K562 (cell line): ENCODE data around the gene TAF1B. TPM values are rescaled to one million over a fixed set of nuclear protein-coding genes. Genes with fewer than 3 reads are reported as not detected.

ENCODE experiments used
- ATAC-seq: fragments of 200-7000 bp; cut with Tn5 transposase; 3 replicates; pipeline ENCODE4 v1.9.1; 2020; ENCODE audit warnings: moderate library complexity
- BruUV-seq: library from RNA; stranded (reverse); fragments of 400-500 nt; replicated peaks from 2 replicates; lab custom pipeline; 2021; lab: Mats Ljungman, UMichigan
- CTCF ChIA-PET: fragments of 300-600 bp; formaldehyde crosslinking; extraction: SDS; loops from one replicate; lab custom pipeline; 2021; ENCODE audit warnings: low intra/inter-chr PET ratio; lab: Yijun Ruan, JAX
- POLR2A ChIA-PET: fragments of 300-600, 350-650 bp; sonication (Branson Sonifier 250); formaldehyde crosslinking; extraction: SDS; loops from one replicate; lab custom pipeline; 2021; ENCODE audit warnings: antibody characterized with exemption, inconsistent platforms; lab: Yijun Ruan, JAX
- DNase-seq, 4 experiments: peaks; one replicate each; pipeline versions ENCODE4 v3.0.0 to v3.0.0-alpha.2; 2011 to 2018; ENCODE audit warnings: low spot score in 3 of 4, mixed read lengths in 3 of 4; ENCODE audit errors: extremely low read depth in 1 of 4
- FAIRE-seq: peaks from 2 replicates; lab custom pipeline; 2011; peaks lifted over from hg19 to GRCh38; lab: Jason Lieb, UNC
- H2AFZ ChIP-seq: 2 replicates; pipeline ENCODE4 v1.6.0; 2011; ENCODE audit warnings: low read depth, low read length, control low read depth, inconsistent platforms
- H3K27ac ChIP-seq: fragments of 200-600 bp; 3 replicates; pipeline ENCODE4 v1.8.0; 2011; ENCODE audit warnings: low read depth, mild to moderate bottlenecking, control low read depth, inconsistent platforms, low read length, moderate library complexity, mixed read lengths; ENCODE audit errors: extremely low read depth
- H3K27me3 ChIP-seq, 2 experiments: fragments of 300-600 bp in 1 of 2; 2 replicates in 1 of 2; 3 replicates in 1 of 2; pipeline versions ENCODE4 v1.6.0 to v1.8.0; 2011; ENCODE audit warnings: inconsistent platforms in 2 of 2, low read length in 2 of 2, mild to moderate bottlenecking in 1 of 2, mixed read lengths in 1 of 2, moderate library complexity in 1 of 2; ENCODE audit not compliant: control insufficient read depth in 2 of 2, insufficient read depth in 2 of 2
- H3K36me3 ChIP-seq: fragments of 300-600 bp; 3 replicates; pipeline ENCODE4 v1.8.0; 2011; ENCODE audit warnings: mild to moderate bottlenecking, low read length, inconsistent platforms; ENCODE audit not compliant: control insufficient read depth, insufficient read depth
- H3K4me1 ChIP-seq, 2 experiments: fragments of 200-600 bp in 1 of 2; replicated peaks in 1 of 2; 2 replicates in 1 of 2; 3 replicates in 1 of 2; pipeline versions ENCODE4 v1.5.1 to v1.8.0; 2011; ENCODE audit warnings: inconsistent platforms in 2 of 2, low read length in 2 of 2, mild to moderate bottlenecking in 1 of 2, mixed read lengths in 1 of 2, moderate library complexity in 1 of 2; ENCODE audit not compliant: control insufficient read depth in 2 of 2, insufficient read depth in 2 of 2
- H3K4me2 ChIP-seq: 2 replicates; pipeline ENCODE4 v1.6.1; 2011; ENCODE audit warnings: low read length, control low read depth, inconsistent platforms, mixed read lengths; ENCODE audit not compliant: insufficient read depth
- H3K4me3 ChIP-seq: fragments of 200-600 bp; sonication (generic), shearing (Covaris generic); 2 replicates; pipeline ENCODE4 v1.5.1; 2016; ENCODE audit warnings: control low read depth, inconsistent platforms
- H3K79me2 ChIP-seq: fragments of 200-600 bp; 3 replicates; pipeline ENCODE4 v1.8.0; 2011; ENCODE audit warnings: low read length, inconsistent platforms; ENCODE audit not compliant: control insufficient read depth, insufficient read depth
- H3K9ac ChIP-seq, 2 experiments: 2 replicates each; pipeline versions ENCODE4 v1.6.0 to v1.6.1; 2011; ENCODE audit warnings: low read depth in 2 of 2, low read length in 2 of 2, control low read depth in 1 of 2, inconsistent platforms in 1 of 2, mild to moderate bottlenecking in 1 of 2, mixed read lengths in 1 of 2; ENCODE audit not compliant: insufficient read depth in 1 of 2
- H3K9me1 ChIP-seq: one replicate; pipeline ENCODE4 v1.6.0; 2011; ENCODE audit warnings: inconsistent platforms, mild to moderate bottlenecking, low read length, moderate library complexity; ENCODE audit not compliant: control insufficient read depth, insufficient read depth
- H3K9me3 ChIP-seq: replicated peaks from 2 replicates; pipeline ENCODE4 v1.5.1; 2011; ENCODE audit warnings: low read depth, low read length, inconsistent platforms; ENCODE audit not compliant: control insufficient read depth, insufficient read depth
- H4K20me1 ChIP-seq: replicated peaks from 2 replicates; pipeline ENCODE4 v1.6.1; 2011; ENCODE audit warnings: low read length, inconsistent platforms, mixed read lengths; ENCODE audit not compliant: control insufficient read depth, insufficient read depth
- ARID3A ChIP-seq: IDR thresholded peaks from 2 replicates; pipeline ENCODE4 v1.6.1; 2012; ENCODE audit warnings: low read depth, low read length, improper control_type of control experiment, borderline replicate concordance
- BACH1 ChIP-seq: fragments of 200-800 bp; sonication (Bioruptor generic); IDR thresholded peaks from 2 replicates; pipeline ENCODE4 v1.6.1; 2016; ENCODE audit warnings: missing genetic modification characterization, missing compliant biosample characterization
- KLF10 ChIP-seq: fragments of 250-450 bp; sonication (Bioruptor Pico); IDR thresholded peaks from 2 replicates; pipeline ENCODE4 v1.6.1; 2021; ENCODE audit warnings: matching md5 sums
- MEIS2 ChIP-seq: fragments of 450-650 bp; IDR thresholded peaks from 2 replicates; pipeline ENCODE4 v1.6.1; 2014; ENCODE audit warnings: mild to moderate bottlenecking; ENCODE audit not compliant: partially characterized antibody
- RREB1 ChIP-seq: fragments of 250-450 bp; sonication (Bioruptor Pico); IDR thresholded peaks from 2 replicates; pipeline ENCODE4 v1.4.0; 2020
- SIN3A ChIP-seq, 2 experiments: fragments of 150-350 bp in 1 of 2; IDR thresholded peaks; 2 replicates each; pipeline ENCODE4 v1.6.1; 2011 to 2016; ENCODE audit warnings: borderline replicate concordance in 2 of 2, low read depth in 2 of 2, low read length in 2 of 2, mild to moderate bottlenecking in 2 of 2, moderate library complexity in 2 of 2; ENCODE audit not compliant: control insufficient read depth in 1 of 2
- SRSF3 ChIP-seq: fragments of 200-400 bp; formaldehyde crosslinking; IDR thresholded peaks from 2 replicates; pipeline ENCODE4 v1.6.1; 2016; ENCODE audit warnings: mild to moderate bottlenecking, low read length, moderate library complexity; ENCODE audit not compliant: insufficient read depth
- TBL1XR1 ChIP-seq, 2 experiments: IDR thresholded peaks; 2 replicates each; pipeline ENCODE4 v1.6.1; 2012; ENCODE audit warnings: improper control_type of control experiment in 2 of 2, low read length in 2 of 2, mild to moderate bottlenecking in 1 of 2
- ZBTB49 ChIP-seq: sonication (generic); formaldehyde crosslinking; IDR thresholded peaks from 2 replicates; pipeline ENCODE4 v1.8.0; 2022; ENCODE audit warnings: missing genetic modification reagents, mild to moderate bottlenecking, borderline replicate concordance
- ZNF316 ChIP-seq: fragments of 450-650 bp; IDR thresholded peaks from 2 replicates; pipeline ENCODE4 v1.6.1; 2016
- WGBS: fragments of 100-300 bp; shearing (Covaris generic); methylation state at CpG from one replicate; pipeline ENCODE4 v1.1.6; 2016; ENCODE audit warnings: low coverage, mixed read lengths; ENCODE audit not compliant: insufficient coverage; ENCODE audit errors: missing lambda C conversion rate; 5-methylcytosine and 5-hydroxymethylcytosine counted together
- in situ Hi-C: fragments of 300-500 bp; cut with MboI; formaldehyde crosslinking; loops from 4 replicates; pipeline ENCODE4 v1.15.0; 2018; ENCODE audit warnings: inconsistent platforms, mixed read lengths
- intact Hi-C: fragments of 100-400 bp; cut with micrococcal nuclease; formaldehyde crosslinking; loops from 2 replicates; pipeline ENCODE4 v1.14.2; 2022
- polyA plus RNA-seq, 8 experiments: library from polyadenylated mRNA; depleted of rRNA in 4 of 8; stranded (reverse) in 5 of 8; unstranded in 3 of 8; fragments of >200 nt; fragmentation: Nextera tagmentation in 2 of 8; fragmentation: Illumina TruSeq in 1 of 8; extraction: Ambion mirVana in 2 of 8; extraction: Trizol in 1 of 8; gene quantifications; 2 replicates each; pipeline versions ENCODE4 v1.2.1 to v1.2.3, GENCODE V29; 2011 to 2014; ENCODE audit warnings: inconsistent platforms in 1 of 8, missing spikeins in 1 of 8
- total RNA-seq, 7 experiments: library from RNA; depleted of rRNA in 6 of 7; stranded (reverse); fragments of >200 nt in 6 of 7; fragmentation: Illumina TruSeq in 2 of 7; extraction: Trizol in 2 of 7; gene quantifications; 2 replicates each; pipeline versions ENCODE4 v1.2.1 to v1.2.3, GENCODE V29; 2011 to 2021; ENCODE audit warnings: low replicate concordance in 1 of 7

Gene TAF1B
- total and polyA plus RNA-seq, 9 of the 15 experiments (the other 6 are each of a cell fraction or from before 2014, with no cell fraction given), result 8.8 to 25.1 (median 17.3) TPM

- FAIRE-seq (no peak), DNase-seq (no peak), ATAC-seq (no peak)
- Histone ChIP-seq H3K36me3 (no peaks in the 10 kb centered on the region), H3K4me3 (no peak overlapping the region), H3K27me3 (no peaks in the 10 kb centered on the region; a peak in 1 of 5 replicates), H3K79me2 (no peaks in the 10 kb centered on the region), H3K9me1 (no peaks in the 10 kb centered on the region), H3K4me2 (no peak overlapping the region), H4K20me1 (no peaks in the 10 kb centered on the region), H3K9me3 (no peaks in the 10 kb centered on the region), H3K27ac (no peak overlapping the region), H2AFZ (no peak overlapping the region), H3K4me1 (peaks cover 8 to 31% of the 10 kb centered on the region in 2 experiments; a peak in 4 of 5 replicates), H3K9ac (no peak overlapping the region; a peak in 1 of 4 replicates)
- no TSS peak for BruUV-seq
- ChIA-PET CTCF (no interaction called here), POLR2A (interaction anchor here (0.5 to 0.7 kb wide), 3 partner anchors 119 to 175 kb away, joined by 3 to 5 read pairs (median 4); no protein-coding TSS in a partner anchor)
- in situ Hi-C loops, result loop anchor here (25.0 kb wide), 1 partner anchor 854 kb away; no protein-coding TSS in a partner anchor
- intact Hi-C loops, result loop anchor here (10.0 kb wide), 1 partner anchor 626 kb away; no protein-coding TSS in a partner anchor
- 36% methylated on average over 16 of the region's 19 CpGs for WGBS
- TF ChIP-seq KLF10 (CRISPR knock-in tag) (no peak), ZNF316 (no peak), SRSF3 (no peak), TBL1XR1 (IDR thresholded peaks at IDR 0.05; ENCODE audit: low read length in 2 of 2) (no peak), BACH1 (tag) (no peak), MEIS2 (no peak), SIN3A (IDR thresholded peaks at IDR 0.05; ENCODE audit: borderline replicate concordance in 2 of 2, control insufficient read depth in 1 of 2, low read depth in 2 of 2, low read length in 2 of 2) (no peak), ARID3A (no peak), RREB1 (CRISPR knock-in tag) (no peak), ZBTB49 (CRISPR knock-in tag) (no peak)
These were observed 34.8 kb upstream of the TAF1B start for GRCh38 chr2:9808334-9809063.
